COLO668 (cell line): Measurements from ENCODE around the gene LMO7.

ENCODE experiments used
- DNase-seq: peaks from one replicate; lab custom pipeline; 2025; ENCODE audit not compliant: unreplicated experiment; lab: John Stamatoyannopoulos, UW

The LMO7 gene

DNA sequence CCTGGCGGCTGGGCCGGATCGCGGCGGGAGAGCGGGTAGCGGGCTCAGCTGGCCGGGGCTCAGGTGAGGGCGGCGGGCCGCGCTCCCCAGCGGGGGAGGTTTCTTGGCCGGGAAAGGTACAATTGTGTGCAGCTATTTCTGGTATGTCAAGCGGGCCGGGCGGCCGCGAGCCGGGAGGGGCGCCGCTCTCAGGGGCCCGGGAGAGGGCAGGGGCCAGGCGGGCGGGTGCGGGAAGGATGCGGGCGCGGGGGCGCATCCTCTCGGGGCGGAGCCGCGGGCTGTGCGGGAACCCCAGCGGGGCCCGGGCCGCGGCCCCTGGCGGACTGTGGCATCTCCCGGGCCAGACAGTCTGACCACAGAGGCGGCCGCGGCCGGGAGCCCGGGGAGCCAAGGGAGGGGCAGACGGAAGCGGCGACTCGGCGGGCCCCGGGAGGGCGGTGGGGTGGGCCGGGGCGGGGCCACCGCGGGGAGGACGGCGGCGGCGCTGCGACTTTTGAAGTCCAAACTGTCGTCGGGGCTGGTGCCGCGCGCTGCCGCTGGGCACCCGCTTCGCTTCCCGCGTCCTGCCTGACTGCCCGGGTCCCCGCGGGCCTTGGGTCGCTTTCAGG, at the start of gene LMO7:
Gene LMO7 (plus strand): TSS at position 503 of the 608 bp plus-strand sequence. CDS start 328 bp downstream, outside the sequence.
- DNase-seq, result peak; percentile 87

DNA sequence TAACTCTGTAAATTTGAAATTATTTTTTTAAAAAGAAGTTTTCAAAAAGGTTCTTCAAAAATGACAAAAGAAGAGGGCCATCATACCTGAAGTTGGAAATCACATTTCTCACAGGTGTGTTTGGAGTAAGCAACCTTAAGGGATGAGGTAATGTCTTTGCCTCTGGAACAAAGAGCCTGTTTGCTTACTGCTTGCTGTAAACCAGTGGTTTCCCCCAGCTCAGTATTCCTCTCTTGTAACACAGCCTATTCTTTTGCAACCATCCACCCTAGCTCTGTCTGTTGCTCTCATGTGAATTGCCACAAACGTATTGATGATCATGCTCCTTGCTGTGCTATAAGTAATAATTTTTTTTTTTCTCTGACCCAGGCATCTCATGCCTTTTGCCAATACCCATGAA, 48.5 kb upstream of the LMO7 start:
- DNase-seq, result no peak

DNA sequence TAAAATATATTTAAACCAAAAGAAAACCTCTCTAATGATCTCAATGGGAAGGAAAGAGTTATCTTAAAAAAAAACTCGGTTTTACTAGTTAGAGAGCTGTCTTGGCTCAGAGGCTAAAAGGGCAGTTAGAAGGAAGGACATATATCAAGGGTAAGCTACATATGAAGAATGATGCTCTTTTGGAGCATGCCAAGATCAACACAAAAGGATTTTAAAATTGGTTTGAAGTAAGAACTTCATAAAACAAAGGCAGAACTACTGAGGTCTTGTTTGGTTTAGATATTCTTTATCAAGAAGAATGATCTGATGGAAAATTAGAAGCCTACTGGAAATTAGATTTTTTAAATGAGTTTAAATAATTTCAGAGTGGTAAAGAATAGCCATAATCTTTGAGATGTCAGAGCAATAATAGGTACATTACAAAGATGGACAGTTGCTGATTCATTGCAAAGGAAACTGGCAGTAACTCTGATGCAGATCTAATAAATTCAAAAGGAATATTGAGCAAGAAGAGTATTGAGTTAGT, 39.4 kb upstream of the LMO7 start:
- no peak for DNase-seq

DNA sequence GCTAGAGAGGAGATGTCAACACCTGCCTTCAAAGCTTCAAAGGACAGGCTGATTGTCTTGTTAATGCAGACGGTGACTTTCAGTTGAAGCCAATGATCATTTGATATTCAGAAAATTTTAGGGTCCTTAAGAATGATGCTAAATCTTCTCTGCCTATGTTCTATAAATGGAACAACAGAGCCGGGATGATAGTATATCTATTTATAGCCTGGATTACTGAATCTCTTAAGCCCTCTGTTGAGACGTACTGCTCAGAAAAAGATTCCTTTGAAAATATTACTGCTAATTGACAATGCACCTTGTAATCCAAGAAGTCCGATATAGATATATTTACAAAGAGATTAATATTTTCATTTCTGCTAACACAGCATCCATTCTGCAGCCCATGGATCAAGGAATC, 35.8 kb upstream of the LMO7 start:
- DNase-seq, result no peak

DNA sequence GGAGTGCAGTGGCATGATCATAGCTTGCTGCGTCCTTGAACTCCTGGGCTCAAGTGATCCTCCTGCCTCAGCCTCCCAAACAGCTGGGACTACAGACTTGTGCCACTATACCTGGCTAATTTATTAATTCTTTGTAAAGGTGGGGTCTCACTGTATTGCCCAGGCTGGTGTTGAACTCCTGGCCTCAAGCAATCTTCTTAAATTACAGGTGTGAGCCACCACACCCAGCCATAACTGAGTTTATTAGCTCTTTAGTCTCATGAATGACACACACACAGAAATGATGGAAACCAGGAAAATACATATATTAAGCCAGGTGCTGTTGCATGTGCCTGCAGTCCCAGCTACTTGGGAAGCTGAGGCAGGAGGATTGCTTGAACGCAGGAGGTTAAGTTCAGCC, 33.1 kb upstream of the LMO7 start:
- no peak for DNase-seq

DNA sequence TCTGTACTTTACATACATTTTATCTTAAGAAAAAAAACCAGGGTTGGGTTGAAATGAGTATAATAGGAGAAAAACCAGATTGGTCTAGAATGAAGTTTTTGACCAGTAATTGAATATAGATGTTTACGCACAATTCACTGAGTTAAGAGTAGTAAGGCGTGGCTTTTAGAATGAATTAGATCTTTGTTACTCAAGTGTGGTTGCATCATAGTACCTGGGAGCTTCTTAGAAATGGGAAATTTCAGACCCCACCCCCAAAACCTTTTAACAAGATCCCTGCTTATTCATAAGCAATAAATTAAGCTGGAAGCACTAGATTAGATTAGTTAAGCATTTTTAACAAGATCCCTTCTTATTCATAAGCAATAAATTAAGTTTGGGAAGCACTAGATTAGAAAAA, 28.7 kb upstream of the LMO7 start:
- DNase-seq, result no peak

DNA sequence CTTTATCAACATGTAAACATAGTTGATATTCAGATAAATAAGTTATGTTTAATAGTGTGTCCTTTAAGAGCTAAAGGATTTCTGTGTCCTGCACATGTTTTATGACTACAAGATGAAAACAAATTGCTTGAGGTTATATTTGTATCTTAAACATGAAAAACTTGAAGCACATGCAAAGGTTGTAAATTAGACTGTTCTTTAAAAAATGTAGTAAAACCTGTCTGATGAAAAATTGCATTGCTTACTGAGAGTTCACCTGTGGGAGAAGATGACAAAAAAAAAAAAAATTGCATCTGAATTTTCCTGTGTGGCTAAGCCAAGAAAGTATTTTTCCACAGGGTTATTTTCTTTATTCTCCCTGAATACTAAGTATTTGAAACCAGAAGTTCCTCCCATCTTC, 25.7 kb upstream of the LMO7 start:
- no peak for DNase-seq

DNA sequence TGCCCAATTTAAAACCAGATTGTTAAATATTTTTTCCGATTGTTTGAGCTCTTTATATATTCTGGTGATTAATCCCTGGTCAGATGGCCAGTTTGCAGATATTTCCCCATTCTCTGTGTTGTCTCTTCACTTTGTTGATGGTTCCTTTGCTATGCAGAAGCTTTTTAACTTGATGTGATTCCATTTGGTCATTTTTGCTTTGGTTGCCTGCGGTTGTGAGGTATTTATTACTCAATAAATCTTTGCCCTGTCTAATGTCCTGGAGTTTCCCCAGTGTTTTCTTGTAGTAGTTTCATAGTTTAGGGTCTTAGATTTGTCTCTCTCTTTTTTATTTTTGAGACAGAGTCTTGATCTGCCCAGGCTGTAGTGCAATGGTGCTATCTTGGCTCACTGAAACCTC, 23.8 kb upstream of the LMO7 start:
- no peak for DNase-seq

DNA sequence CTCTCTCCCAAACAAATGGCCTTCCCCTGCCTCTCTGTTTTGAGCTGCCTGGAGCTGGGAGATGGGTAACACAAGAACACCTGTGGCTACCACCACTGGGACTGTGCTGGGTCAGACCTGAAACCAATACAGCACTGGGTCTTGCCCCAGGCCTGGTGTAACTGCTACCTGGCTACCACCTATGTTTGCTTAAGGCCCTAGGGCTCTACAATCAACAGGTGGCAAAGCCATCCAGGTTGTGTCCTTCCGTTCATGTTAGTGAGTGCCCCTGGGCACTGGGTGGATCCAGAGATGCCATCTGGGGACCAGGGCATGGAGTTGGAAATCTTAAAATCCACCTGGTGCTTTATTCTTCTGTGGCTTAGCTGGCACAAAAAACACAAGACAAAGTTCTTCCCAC, 18.9 kb upstream of the LMO7 start:
- no peak for DNase-seq

DNA sequence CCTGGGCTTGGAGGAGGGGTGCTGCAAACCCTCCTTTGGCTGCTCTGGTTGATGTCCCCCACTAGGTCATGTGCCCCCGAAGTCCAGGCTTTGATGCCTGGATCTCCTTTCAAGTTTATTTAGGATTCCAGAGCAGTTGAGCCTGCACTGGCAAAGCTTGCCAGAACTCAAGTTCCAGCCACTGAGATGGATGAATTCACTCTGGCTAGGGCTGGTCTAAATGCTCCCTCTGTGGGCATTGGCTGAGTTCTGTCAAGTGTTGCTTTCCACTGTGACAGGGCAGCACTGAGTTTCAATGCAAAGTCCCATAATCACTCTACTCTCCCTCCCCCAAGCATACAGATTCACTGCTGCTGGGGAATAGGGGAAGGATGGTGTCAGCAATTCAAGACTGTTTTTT, 17.8 kb upstream of the LMO7 start:
- no peak for DNase-seq

DNA sequence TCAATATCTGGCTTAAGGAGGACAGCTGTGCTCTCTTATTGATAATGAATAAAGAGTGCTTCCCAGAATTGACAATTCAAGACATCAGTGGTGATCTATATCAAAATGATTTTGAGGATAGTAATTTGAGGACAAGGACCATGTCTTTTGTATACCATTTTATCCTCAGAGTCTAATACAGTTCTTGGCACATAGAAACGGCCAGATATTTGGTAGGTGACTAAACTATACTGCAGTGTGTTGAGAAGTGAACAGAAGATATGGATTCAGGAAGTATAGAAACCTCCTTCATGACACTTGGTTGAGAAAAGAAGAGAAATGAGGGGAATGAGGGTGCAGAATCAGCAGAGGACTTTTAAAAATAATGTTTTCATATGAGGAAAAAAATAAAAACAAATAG, 16.1 kb upstream of the LMO7 start:
- DNase-seq, result no peak

DNA sequence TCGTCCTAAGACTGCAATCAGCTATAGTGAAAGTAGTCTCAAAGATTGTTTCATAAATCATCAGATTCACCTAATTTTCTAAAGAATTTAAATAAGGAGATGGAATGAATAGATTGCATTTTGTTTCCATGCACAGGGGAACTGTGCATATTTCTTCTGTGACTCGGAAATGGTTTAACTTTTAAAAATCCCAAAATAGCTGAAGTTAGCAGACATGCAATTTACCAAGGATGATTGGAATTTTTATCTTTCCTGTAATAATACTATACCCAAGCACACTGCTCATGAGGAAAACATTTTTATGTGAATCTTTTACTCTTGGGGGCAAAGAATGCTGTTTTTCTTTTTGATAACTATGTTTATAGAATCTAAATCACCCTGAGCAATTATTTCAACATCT, 15.0 kb upstream of the LMO7 start:
- DNase-seq, result no peak

DNA sequence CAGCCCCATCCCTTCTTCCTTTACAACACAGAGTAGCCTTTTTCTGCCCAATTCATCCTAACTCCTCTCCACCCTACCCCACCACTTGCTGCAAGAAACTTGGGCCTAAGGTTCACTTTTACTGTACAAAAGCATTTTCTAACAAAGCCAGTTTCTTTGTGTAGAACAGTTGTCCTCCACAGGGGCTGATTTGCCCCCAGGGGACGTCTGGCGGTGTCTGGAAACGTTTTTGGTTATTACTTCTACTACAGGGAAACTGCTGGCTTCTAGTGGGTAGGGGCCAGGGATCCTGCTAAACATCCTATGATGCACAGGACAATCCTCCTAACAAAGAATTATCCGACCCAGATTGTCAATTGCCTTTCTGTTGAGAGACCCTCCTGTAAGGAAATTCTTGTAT, 7.3 kb upstream of the LMO7 start:
- DNase-seq, result no peak

DNA sequence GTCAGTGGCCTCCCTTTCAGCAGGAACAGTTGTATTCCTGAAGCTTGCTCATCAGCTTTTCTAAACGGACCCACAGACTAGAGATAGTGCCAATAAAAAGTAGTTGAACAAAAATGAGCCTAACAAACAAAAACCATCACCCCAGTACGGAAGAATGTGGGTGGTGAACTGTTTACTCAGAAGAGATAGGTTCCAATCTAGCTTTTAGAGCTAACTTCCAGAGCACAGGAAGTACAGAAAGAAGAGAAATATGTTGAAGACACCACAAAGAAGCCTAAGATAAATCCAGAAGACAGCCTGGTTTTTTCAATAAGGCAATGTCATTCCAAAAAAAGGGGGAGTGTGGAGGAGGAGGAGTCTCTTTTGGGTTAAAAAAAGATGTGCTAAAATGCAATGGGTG, 2.8 kb upstream of the LMO7 start:
- no peak for DNase-seq

DNA sequence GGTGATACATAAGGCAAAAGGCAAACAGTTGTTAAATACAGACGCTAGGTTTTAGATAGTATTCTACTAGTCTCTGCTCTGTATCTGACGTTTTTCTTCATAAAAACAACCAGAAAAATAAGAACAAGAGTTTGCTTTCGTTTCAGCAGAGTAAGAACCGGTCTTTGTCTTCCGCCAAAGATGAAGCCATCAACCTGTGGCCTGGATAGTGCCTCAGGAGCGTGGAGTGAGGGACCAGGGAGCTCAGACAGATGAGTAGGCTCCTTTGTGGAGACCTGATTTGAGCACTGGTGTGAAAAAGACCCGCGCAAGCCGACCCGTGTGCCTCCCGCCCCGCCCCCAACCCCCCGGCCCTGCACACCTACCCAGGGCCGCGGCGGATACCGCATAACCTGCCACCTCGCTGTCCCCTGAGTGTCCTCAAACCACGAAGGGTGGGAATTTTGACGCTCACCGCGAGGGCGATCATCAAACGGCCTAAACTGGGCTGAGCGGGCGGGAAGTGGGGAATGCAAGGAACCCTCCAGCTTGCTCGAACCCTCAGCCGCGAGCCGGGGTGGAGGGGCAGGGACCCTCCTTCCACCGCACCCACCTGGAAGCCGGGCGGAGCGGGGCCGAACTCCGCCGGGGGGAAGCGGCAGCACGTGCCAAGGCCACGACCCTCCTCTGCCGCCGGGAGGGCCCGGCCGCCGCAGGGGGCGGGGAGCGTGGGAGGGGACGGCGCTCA, 866 bp upstream of the LMO7 start:
- DNase-seq, result peak; percentile 57

DNA sequence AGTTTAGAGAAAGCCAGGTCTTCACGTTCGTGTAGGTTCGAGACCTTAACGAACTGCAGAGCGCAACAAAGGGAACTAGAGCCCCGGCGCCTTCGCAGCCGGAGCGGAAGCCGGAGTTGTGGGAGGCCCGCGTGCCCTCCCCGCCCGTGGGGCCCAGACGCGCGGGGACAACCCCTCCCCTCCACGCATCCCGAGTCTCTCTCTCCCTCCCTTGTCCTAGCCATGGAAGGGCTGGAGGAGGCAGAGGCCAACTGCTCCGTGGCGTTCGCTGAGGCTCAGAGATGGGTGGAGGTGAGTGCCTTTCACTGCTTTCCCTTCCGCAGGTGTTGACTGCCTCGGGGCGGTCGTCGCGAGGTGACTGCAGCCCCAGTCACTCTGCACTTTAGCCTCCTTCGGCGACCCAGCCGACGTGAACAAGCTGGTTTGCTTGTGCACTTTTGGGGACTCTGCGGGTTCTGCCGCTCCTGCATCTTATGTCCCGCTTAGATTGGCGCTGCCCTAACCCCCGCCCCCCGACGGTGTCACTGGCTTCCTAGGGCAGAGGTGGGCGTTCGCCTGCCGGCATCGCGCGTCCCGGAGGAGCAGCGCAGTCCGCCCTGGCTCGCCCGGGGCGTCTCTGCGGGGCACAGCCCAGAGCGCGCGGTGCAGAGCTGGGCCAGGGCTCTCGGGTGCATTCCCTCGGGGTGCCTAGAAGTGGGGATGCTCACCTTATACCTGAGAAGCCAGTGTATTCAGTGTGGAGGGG, 478 bp downstream of the LMO7 start:
- DNase-seq, result peak; percentile 87

DNA sequence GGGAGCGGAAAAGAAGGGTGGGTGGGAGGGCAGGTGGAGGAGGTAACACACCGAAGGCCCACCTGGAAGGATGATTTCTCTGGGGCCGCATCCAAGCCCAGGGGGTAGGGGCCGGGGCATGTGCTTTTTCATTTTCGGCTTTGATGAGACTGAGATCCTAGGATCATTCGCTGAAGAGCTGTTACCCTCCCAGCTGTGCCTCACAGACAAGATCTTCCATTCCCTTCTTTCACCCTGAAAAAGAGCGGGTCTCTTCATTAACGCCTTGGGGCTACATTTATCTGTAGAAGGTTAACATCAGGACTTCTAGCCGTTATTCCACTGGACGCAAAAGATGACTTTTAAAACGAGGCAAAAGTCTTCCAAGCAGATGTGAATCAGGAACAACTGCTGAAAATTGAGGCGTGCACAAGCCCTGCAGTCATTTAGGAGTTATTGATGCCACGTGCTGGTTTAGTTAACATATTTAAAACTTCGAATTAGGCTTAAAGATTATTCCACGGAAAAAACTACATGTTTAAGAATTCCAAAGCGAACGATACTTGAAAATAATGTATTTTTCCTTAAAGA, 1.1 kb downstream of the LMO7 start:
- no peak for DNase-seq

DNA sequence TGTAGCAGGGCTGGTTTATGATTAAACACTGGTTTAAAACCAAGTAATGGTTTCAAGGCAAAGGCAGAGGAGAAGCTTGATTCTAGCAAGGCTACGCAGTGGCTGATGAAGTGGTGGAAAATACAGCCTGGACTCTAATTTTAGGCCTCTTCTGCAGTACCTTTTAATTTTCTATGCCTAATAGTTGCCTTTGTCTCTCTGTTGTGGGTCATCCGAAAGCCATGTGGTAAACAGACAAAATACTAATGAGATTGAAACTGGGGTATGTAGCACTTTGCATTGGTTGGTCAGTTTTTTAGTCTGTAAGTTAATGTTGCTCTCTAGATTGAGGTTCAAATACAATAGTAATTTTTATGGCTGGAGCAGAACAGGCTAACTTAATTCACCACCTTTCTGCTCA, 3.3 kb downstream of the LMO7 start:
- DNase-seq, result no peak

DNA sequence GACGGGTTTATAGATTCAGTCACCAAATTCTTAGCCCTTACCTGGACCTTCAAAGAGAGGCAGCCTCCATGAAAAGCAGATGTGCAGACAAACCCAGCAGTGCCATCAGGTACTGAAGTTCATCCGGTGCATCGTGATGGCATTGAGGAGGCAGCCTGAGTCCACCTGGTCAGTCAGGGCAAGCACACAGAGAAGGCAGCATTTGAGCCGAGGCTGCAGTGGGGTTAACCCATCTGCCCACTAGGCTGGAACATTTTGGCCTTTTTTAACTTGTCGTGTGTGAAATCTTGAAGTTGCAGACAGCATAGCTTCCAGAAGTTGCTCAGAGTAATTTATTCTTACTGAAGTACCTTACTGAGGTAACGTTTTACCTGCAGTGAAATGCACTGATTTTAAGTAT, 4.9 kb downstream of the LMO7 start:
- DNase-seq, result no peak

DNA sequence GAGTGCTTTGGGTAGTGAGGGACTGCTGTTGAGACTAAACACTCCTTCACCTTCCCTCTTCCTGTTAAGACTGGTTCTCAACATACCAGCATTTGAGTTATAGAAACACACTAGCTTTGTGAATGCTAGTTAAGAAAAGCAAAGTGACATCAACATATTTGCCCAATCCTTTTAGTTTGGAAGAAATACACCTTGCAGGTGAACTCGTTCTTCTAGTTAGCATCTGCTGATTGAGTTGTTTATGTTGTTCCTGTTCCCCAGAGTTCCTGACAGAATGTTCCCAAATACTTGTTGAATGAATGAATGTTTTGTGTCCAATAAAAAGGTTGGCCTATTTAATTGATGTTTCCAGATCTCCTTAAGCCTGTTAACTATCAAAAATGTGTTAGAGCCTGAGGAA, 7.1 kb downstream of the LMO7 start:
- DNase-seq, result no peak

DNA sequence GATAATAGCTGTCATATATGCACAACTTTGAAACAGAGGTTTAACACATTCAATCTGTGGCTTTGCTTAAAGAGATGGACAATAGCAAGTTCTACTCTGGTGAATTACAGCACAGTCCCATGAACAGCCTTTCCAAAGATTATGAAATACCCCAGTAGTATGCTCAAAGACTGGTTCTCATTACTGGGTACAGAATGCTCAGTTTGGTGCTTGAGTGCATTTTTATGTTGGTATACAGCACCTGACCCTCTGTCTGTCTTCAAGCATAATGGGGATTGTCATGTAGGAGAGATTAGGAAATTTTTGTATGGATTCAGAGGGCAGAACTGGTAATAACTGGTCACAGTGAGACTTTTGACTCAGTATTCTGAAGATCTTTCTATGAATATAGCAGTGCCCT, 7.6 kb downstream of the LMO7 start:
- no peak for DNase-seq

DNA sequence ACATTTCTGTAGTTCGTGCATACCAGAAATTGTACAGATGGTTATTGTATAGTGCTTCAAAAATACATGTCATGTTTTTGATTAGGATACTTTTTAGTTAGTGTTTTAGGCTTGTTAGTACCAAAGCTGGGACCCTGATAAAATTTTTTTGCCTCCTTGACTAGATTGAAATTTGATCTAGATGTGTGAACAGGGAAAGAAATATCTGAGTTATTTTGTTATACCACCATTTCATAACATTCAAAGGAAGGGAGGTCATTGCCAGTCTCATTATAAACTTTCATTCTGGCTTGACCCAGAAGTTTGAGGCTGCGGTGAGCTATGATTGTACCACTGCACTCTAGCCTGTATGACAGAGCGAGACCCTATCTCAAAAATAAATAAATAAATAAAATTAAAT, 9.0 kb downstream of the LMO7 start:
- DNase-seq, result no peak
